NOMO-1 treated with dmso at 0.1 percent for 144 hours (cell line): Measurements from ENCODE around the gene TRAF7.
A peak's percentile ranks its signal among the peaks of the same experiment; 100 is the strongest.

ENCODE experiments used
- DNase-seq: peaks from one replicate; lab custom pipeline; 2025; ENCODE audit not compliant: unreplicated experiment; lab: John Stamatoyannopoulos, UW

Gene TRAF7

DNA sequence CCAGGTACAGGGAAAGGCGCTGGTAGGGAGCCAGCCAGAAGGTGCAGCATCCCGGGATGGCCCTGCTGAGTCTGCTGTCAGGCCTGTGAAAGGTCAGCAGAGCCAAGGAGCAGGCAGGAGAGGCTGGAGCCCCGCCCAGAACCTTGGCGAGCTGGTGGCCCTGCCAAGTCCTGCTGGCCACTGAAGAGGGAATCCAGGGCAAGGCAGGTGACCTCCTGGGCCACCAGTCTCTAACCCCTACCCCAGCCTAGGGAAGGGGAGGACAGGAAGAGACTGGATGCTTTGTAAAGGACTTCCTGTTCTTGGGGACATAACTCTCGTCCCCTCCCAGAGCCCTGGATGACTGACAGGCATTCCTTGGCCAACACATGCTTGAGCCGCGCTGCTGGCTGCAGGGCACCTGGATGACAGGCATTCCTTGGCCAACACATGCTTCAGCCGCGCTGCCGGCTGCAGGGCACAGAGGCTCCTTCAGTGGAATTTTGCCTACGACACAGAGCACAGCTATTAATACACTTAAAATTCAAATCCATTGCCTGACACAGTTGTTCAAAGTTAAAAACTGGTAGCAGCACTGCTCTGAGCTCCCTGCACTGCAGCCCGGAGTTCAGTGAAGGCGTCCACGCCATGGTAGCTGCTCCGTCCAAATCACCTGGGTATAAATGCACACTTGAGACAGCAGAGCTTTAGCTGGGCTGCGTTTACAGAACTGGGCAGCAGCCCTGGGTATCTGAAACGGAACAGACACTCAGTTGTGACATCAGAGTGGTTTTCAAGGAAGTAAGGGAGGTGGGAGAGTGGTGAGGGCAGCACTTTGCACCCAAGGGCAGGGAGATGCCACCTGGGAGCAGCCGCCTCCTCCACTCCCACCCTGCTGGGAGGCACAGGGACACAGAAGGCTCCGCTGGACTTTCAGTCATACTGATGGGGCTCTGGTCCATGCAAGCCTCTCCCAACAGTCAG, 57.1 kb downstream of the TRAF7 start:
- peak; percentile 17 for DNase-seq

DNA sequence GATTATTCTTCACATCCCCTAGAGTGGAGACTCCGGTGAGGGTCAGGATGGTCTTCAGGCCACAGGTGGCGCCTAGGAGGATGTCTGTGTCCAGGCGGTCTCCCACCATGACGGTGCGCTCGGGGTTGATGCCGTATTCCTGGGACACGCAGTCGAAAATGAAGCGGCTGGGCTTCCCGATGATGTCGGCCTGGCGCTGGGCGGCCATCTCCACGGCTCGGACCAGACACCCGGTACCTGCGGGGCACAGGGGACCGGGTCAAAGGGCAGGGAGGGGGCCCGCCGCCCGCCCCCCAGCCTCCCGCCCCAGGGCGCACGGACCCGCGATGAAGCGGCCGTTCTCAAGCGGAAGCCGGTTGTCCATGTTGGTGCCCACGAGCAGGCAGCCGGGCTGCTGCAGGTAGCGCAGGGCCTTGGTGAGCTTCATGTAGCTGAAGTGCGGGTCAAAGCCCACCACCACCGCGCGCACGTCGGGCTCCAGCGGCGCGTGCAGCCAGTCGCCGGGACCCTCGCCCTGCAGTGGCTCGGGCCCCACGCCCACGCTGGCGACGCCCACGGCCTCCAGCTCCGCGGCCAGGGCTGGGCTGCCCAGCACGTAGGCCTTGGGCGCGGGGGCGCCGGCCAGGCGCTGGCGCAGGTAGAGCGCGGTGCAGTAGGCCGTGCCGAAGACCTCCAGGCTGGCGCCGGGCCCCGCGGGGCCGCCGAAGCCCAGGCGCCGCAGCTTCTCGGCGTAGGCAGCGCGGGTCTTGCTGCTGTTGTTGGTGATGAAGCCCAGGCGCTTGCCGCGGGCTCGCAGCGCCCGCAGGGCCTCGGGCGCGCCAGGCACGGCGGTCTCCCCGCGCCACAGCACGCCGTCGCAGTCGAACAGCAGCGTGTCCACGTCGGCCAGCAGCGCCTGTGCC, 58.5 kb downstream of the TRAF7 start:
- no peak for DNase-seq

DNA sequence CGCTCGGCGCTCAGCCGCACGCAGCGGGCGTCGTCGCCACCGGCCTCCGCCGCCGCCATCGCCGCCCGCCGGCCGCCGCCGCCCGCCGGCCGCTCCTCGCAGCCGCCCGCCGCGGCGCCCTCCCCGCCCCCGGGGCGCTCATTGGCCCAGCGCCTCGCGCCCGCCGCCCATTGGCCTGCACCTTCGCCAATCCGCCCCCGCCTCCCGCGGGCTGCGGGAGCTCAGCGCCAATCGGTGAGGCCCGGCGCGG, 59.1 kb downstream of the TRAF7 start, which contains the start of gene PGP:
Gene PGP, minus strand, starts transcription at position 122 of the 250 bp plus-strand sequence. Its CDS starts 63 bp downstream, at position 59.
- no peak for DNase-seq

DNA sequence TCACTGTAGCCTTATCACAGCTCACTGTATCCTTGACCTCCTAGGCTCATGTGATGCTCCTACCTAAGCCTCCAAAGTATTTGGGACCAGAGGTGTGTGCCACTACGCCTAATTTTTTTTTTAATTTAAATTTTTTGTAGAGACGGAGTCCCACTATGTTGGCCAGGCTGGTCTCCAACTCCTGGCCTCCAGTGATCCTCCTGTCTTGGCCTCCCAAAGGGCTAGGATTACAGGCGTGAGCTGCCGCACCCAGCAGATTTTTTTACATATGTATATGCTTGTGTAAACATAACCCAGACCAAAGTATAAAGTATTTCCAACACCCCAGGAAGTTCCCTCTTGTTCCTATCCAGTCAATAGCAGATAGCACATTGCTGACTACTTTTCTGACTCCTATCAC, 60.7 kb downstream of the TRAF7 start:
- DNase-seq = no peak

DNA sequence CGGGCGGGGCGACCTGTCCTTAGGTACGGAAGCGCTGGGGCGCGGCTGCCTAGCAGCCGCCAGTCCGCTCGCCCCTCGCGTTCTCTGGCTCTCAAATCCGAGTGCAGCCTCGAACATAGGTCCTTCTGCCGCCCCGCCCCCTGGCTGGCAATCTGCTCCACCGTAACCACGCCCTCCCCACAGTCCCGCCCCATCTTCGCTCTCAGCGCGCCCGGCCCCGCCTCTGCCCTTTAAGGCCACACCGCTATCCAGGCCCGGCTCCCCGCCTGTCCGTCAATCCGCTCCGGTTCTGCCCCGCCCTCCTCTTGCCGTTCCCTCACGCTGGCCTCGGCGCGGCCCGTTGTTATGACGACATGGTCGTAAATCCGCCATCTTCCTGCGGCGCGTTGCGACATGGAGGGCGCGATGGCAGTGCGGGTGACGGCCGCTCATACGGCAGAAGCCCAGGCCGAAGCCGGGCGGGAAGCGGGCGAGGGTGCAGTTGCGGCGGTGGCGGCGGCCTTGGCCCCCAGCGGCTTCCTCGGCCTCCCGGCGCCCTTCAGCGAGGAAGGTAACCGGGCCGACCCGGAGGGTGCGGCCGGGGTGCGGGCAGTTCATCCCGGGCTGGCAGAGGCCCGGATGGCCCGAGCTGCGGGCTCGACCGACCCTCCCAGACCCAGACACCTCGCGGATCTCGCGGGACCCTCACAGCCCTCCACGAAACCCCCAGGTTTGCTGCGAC, 67.8 kb downstream of the TRAF7 start, which contains the start of gene E4F1:
Gene E4F1, plus strand, starts transcription at position 371 of the 721 bp plus-strand sequence. Its CDS starts 23 bp downstream, at position 394.
- DNase-seq = peak; percentile 100

DNA sequence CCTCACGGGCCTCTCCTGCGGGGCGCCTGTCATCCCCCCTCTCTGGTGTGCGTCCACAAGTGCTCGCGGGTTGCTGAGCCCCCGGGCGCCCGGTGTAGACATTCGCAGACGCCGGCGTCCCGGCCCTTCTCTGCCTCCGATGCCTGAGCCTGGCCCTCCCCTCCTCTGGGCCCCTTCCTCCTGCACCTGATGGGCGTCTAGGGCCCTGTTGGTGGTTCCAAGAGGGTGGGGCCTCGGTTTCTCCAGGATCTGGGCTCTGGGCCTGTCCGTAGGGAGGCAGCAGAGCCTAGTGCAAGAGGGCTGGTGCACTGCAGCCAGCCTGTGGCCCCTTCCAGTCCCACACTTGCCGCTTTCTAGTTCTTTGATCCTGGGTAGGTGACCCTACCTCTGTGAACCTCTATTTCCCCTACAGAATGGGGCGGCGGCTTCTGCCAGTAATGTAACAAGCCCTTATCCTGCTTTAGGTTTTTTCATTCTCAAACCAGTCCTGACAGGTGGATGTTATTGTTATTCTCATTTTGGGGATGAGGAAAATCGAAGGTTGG, 68.4 kb downstream of the TRAF7 start:
- peak; percentile 42 for DNase-seq

DNA sequence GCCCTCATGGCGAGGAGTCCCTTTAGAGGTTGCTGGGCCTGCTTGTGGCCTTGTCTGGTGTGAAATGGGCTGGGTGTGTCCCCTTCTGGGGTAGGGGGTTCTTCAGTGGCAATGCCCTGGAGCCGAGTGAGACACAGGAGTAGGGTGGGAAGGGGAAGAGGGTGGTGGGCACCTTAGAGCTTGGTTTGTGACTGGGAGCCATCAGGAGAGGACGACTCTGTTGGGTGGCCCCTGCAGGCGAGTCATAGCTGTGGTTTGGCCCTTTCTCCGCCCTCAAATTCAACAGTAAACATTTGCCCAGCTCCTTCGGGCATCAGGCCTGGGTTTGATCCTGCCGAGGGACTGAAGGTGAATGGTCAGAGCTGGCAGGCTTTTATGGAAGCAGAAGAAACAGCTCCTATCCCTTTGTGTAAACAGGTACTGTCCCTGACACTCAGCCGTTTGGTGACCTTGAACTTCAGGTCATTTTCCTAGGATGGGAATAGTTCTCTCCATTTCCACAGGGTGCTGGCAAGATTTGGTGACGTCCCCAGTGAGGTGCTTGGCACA, 70.7 kb downstream of the TRAF7 start:
- no peak for DNase-seq

DNA sequence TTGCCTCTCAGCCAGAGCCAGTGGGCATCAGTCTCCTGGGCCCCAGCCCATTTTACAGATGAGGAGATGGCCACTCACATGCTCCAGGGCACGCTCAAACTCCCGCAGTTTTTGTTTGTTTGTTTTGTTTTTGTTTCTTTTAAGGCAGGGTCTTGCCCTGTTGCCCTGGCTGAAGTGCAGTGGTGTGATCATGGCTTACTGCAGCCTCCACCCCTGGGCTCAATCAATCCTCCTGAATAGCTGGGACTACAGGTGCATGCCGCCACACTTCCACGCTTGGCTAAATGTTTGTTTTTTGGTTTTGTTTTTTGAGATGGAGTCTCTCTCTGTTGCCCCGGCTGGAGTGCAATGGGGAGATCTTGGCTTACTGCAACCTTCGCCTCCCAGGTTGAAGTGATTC, 71.3 kb downstream of the TRAF7 start:
- DNase-seq = no peak
